WI38 (cell line): ENCODE data around the gene SIRT7.

Source experiments
- H3K4me3 ChIP-seq: 2 replicates; pipeline ENCODE4 v1.5.1; 2011; ENCODE audit warnings: low read depth, mild to moderate bottlenecking, control low read depth, low read length
- CTCF ChIP-seq: IDR thresholded peaks from 2 replicates; pipeline ENCODE4 v1.5.1; 2012; ENCODE audit warnings: low read depth, mild to moderate bottlenecking, control low read depth, low read length

The SIRT7 gene

GRCh38 chr17:81869221-81870130 lies 48.5 kb downstream of the SIRT7 start:
- TF ChIP-seq CTCF, result peak; percentile 96

GRCh38 chr17:81868674-81869220 lies 49.2 kb downstream of the SIRT7 start:
- no peak for TF ChIP-seq CTCF

More at GRCh38 chr17:81869221-81870130, 48.5 kb downstream of the SIRT7 start:
- peak overlapping the region; percentile 73 for H3K4me3 ChIP-seq

GRCh38 chr17:81867991-81868673 lies 49.8 kb downstream of the SIRT7 start:
- H3K4me3 ChIP-seq, result no peak overlapping the region

More at GRCh38 chr17:81868674-81869220, 49.2 kb downstream of the SIRT7 start:
- peak overlapping the region; percentile 73 for H3K4me3 ChIP-seq

GRCh38 chr17:81867170-81867990 lies 50.6 kb downstream of the SIRT7 start:
- TF ChIP-seq CTCF, result no peak
- H3K4me3 ChIP-seq, result no peak overlapping the region

More at GRCh38 chr17:81867991-81868673, 49.8 kb downstream of the SIRT7 start:
- no peak for TF ChIP-seq CTCF

- H3K4me3 ChIP-seq, result no peak overlapping the region
- no peak for TF ChIP-seq CTCF
Measured at GRCh38 chr17:81866440-81867169, 51.4 kb downstream of the SIRT7 start.

- H3K4me3 ChIP-seq, result no peak overlapping the region
- TF ChIP-seq CTCF, result no peak
Measured at GRCh38 chr17:81865733-81866439, 52.1 kb downstream of the SIRT7 start.
